ENCODE measurements around the gene MFAP4. TPM values are rescaled to one million over a fixed set of nuclear protein-coding genes. Genes with fewer than 3 reads are reported as not detected.

The MFAP4 gene
- total RNA-seq, 1 experiment from 2014 or later: 1.5 TPM

DNA sequence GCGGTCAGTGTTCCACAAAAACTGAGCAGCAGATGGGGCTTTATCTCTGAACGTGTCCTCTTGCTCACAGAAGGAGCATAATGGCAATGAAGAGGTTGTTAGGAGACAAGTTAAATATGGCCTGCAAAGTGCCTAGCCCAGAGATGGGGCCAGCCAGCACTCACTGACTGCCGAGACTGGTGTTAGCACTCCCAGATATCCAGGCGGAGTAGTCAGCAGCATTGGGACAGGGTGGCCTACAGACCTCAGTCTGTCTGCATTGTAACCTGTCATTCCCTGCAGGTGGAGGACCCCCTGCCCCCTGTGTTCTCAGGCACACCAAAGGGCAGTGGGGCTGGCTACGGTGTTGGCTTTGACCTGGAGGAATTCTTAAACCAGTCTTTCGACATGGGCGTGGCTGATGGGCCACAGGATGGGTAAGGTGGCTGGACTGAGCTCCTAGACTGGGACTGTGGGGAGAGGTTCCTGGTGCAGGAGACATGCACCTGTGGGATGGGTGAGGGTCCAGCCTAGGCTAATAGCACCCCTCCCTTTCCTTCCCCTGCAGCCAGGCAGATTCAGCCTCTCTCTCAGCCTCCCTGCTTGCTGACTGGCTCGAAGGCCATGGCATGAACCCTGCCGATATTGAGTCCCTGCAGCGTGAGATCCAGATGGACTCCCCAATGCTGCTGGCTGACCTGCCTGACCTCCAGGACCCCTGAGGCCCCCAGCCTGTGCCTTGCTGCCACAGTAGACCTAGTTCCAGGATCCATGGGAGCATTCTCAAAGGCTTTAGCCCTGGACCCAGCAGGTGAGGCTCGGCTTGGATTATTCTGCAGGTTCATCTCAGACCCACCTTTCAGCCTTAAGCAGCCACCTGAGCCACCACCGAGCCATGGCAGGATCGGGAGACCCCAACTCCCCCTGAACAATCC is 4.2 kb downstream of the MFAP4 start:
- Mint-ChIP-seq H3K27me3 (ENCODE audit: low read depth) (no peaks in the 10 kb centered on the region), H3K4me1 (peaks cover 30 to 47% of the 10 kb centered on the region in 2 experiments), H3K27ac (no peak overlapping the region; a peak in 2 of 7 replicates), H3K9me3 (no peaks in the 10 kb centered on the region), H3K36me3 (ENCODE audit: insufficient read depth in 1 of 3, low read depth in 3 of 3) (peaks cover 37 to 63% (median 62%) of the 10 kb centered on the region in 3 experiments), H3K4me3 (no peak overlapping the region)
- H2BK5ac ChIP-seq (ENCODE audit: insufficient read length, low read length): no peak overlapping the region
- no peak overlapping the region for H3K4me2 ChIP-seq (ENCODE audit: insufficient read depth, insufficient read length, low read length)
- DNase-seq: no peak
- no peak overlapping the region for H3K23ac ChIP-seq (ENCODE audit: insufficient read length, low read depth, low read length)
- H3T11ph ChIP-seq (ENCODE audit: low read length): no peak overlapping the region
- no CpG with 5 or more reads among the region's 13 CpGs for WGBS (ENCODE audit: extremely low coverage, insufficient read length, low lambda C conversion rate)
- H3K14ac ChIP-seq (ENCODE audit: insufficient read depth, low read length): no peak overlapping the region
- H3K23me2 ChIP-seq (ENCODE audit: insufficient read length, low read depth, low read length, poor library complexity, severe bottlenecking): peaks cover 7% of the 10 kb centered on the region
- H4K5ac ChIP-seq (ENCODE audit: insufficient read length, low read depth, low read length): no peak overlapping the region
- no peaks in the 10 kb centered on the region for H3K27me3 ChIP-seq (ENCODE audit: insufficient read depth, low read length)
- no peak overlapping the region for H3K4ac ChIP-seq (ENCODE audit: low read depth, low read length)
- H3K9ac ChIP-seq (ENCODE audit: extremely low read depth, insufficient read length, low read length): no peak overlapping the region
- H4K20me1 ChIP-seq (ENCODE audit: control insufficient read depth, insufficient read depth, insufficient read length): no peaks in the 10 kb centered on the region
- no peak overlapping the region for H4K8ac ChIP-seq (replicated peaks; ENCODE audit: insufficient read length, low read depth, low read length)
- H2AFZ ChIP-seq (ENCODE audit: low read length): no peak overlapping the region
- H3K9me3 ChIP-seq (ENCODE audit: control insufficient read depth, low read depth, low read length): no peaks in the 10 kb centered on the region
- H3K79me2 ChIP-seq (ENCODE audit: insufficient read depth, low read length): peaks cover 4% of the 10 kb centered on the region; the same call in 1 of the 2 replicates
- H3K56ac ChIP-seq (ENCODE audit: insufficient read length, low read depth, low read length): no peak overlapping the region
- no peak overlapping the region for H3K27ac ChIP-seq (ENCODE audit: insufficient read length, low read depth, low read length)
- H2BK15ac ChIP-seq (ENCODE audit: low read depth, low read length): no peak overlapping the region
- no peak overlapping the region for H2AK5ac ChIP-seq (ENCODE audit: insufficient read length, low read length)
- peaks cover 6% of the 10 kb centered on the region for H3K79me1 ChIP-seq (ENCODE audit: insufficient read depth, low read depth, low read length, poor library complexity, severe bottlenecking)
- H4K91ac ChIP-seq (ENCODE audit: insufficient read length, low read depth, low read length): no peak overlapping the region
- TF ChIP-seq CTCF (conservative IDR thresholded peaks at IDR 0.05): no peak
- peaks cover under 1% of the 10 kb centered on the region; the same call in 1 of the 2 replicates for H3K4me1 ChIP-seq (ENCODE audit: insufficient read depth, low read length)
- H2BK120ac ChIP-seq (ENCODE audit: low read depth, low read length, poor library complexity, severe bottlenecking): no peak overlapping the region
- no peak overlapping the region for H2BK12ac ChIP-seq (ENCODE audit: insufficient read length, low read depth, low read length)
- H2BK20ac ChIP-seq (ENCODE audit: low read depth, low read length, poor library complexity, severe bottlenecking): no peak overlapping the region
- H3K18ac ChIP-seq (ENCODE audit: insufficient read length, low read depth, low read length): no peak overlapping the region

Measured in H9 (cell line).